DMS153 treated with DMSO at 0.1 percent for 48 hours (cell line): ENCODE data around the gene RHBDD2.
A peak's percentile ranks its signal among the peaks of the same experiment; 100 is the strongest.
"Not testable (repeated sequence)": the region's sequence is repeated elsewhere in the genome, so short reads cannot be mapped to it uniquely, and the experiment has no call there.

Experiments used
- DNase-seq: peaks from one replicate; lab custom pipeline; 2025; ENCODE audit not compliant: unreplicated experiment; lab: John Stamatoyannopoulos, UW

Gene RHBDD2

DNA sequence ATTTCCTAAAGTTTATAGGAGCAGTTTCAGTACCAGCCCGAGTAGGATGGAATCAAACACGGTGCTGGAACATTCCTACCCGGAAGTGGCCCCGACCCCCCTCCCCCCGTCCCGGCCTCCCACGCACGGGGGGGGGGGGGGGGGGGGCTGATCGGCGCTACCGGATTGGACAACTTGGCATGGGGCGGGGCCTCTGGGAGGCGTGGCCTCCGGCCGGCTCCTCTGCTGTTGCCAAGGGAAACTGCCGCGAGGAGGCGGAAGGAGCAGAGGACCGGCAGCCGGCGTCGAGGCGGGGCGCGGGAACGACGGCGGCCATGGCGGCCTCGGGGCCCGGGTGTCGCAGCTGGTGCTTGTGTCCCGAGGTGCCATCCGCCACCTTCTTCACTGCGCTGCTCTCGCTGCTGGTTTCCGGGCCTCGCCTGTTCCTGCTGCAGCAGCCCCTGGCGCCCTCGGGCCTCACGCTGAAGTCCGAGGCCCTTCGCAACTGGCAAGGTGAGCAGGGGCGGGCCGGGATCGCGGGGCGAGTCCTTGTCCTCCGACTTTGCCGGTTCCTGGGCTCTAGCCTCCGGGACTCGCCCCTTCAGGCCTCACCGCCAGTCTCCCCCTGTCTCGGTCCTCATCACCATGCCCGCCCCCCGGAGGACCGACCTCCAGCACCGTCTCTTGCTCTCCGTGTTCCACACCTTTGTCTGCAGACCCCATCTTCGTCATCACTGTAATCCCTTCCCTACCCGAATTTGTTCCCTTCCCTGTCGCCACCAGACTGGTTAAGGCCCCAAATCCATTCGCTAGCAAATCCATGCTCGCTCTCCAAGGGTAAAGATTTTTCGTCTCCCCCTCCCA lies at the start of gene RHBDD2:
TSS of gene RHBDD2 (plus strand) at position 266 of the 843 bp plus-strand sequence. CDS start at position 315, 49 bp downstream.
- peak; percentile 88 for DNase-seq

DNA sequence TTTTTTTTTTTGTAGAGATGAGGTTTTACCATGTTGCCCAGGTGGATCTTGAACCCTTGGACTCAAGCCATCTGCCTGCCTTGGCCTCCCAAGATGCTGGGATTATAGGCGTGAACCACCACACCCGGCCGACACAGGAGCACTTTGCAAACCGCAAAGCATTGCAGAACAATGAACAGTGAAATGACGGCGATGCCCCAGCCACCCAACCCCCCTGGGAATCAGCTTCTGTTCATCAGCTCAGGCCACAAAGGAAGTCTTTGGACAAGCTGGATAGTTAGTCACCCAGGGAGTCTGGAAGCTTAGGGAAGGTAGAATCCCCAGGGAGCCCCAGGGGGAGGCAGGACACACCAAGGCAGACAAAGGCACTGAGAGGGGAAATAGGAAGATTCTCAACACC lies 49.2 kb upstream of the RHBDD2 start:
- not testable (repeated sequence) for DNase-seq

DNA sequence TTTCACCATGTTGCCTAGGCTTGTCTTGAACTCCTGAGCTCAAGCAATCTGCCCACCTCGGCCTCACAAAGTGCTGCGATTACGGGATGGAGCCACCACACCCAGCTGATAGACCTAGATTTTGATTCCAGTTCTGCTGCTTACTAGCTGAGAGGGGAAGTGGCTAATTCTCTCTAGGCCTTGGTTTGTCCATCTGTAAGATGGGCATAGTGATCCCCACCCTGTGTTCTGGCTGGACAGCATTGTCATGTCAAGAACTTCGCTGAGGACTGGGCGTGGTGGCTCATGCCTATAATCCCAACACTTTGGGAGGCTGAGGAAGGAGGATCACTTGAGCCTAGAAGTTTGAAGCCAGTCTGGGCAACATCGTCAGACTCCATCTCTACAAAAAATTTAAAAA lies 47.9 kb upstream of the RHBDD2 start:
- no peak for DNase-seq

DNA sequence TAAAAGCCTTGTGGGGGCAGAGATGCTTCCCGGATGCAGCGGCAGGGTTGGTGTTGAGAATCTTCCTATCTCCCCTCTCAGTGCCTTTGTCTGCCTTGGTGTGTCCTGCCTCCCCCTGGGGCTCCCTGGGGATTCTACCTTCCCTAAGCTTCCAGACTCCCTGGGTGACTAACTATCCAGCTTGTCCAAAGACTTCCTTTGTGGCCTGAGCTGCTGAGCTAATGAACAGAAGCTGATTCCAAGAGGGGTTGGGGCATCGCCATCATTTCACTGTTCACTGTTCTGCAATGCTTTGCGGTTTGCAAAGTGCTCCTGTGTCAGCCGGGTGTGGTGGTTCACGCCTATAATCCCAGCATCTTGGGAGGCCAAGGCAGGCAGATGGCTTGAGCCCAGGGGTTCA lies 45.2 kb upstream of the RHBDD2 start:
- not testable (repeated sequence) for DNase-seq

DNA sequence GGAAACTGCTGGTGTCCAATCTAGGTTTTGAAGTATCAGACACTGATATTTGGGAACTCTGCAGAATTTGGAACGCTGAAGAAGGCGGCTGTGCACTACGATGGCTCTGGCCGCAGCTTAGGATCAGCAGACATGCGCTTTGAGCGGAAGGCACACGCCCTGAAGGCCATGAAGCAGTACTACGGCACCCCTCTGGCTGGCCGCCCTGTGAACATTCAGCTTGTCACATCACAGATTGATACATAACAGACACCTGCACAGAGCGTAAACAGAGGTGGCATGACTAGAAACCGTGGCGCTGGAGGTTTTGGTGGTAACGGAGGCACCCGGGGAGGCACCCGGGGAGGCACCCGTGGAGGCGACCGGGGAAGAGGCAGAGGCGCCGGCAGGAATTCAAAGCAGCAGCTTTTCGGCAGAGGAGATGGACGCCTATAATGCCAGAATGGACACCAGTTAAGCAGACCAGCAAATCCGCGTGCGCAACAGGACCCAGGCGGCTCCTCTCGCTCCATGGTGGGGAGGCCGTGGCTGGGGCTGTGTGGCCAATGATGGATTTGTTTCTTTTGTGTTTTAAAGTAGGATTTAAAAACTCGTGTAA lies 43.0 kb upstream of the RHBDD2 start:
- DNase-seq: no peak

DNA sequence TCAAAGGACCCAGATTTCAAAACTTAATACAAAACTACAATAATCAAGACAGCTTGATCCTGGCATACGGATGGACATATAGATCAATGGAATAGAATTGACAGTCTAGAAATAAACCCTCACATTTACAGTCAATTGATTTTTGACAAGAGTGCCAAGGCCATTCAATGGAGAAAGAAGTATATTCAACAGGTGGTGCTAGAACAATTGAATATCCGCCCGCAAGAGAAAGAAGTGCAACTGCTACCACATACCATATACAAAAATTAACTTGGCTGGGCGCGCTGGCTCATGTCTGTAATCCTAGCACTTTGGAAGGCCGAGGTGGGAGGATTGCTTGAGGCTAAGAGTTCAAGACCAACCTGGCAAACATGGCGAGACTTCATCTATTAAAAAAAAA lies 42.0 kb upstream of the RHBDD2 start:
- DNase-seq: no peak

DNA sequence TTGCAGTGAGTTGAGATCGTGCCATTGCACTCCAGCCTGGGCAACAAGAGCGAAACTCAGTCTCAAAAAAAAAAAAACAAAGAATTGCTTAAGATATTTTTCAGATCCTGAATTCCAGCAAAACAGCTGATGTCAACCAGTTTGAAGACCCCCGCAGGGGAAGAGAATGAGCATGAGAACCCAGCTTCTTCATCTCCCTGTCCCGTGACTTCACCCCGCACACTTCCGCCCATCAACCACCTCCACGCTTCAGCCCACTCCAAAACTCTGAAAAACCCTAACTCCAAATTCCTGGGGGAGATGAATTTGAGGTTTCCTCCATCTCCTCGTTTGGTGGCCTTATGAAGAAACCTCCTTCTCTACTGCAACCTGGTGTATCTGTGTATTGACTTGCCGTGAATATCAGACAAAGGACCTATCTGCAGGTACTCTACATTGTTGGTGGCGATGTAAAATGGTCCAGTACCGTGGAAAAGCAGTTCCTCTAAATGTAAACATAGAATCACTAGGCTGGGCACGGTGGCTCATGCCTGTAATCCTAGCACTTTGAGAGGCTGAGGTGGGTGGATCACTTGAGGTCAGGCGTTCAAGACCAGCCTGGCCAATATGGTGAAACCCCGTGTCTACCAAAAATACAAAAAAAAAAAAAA lies 40.4 kb upstream of the RHBDD2 start:
- not testable (repeated sequence) for DNase-seq

DNA sequence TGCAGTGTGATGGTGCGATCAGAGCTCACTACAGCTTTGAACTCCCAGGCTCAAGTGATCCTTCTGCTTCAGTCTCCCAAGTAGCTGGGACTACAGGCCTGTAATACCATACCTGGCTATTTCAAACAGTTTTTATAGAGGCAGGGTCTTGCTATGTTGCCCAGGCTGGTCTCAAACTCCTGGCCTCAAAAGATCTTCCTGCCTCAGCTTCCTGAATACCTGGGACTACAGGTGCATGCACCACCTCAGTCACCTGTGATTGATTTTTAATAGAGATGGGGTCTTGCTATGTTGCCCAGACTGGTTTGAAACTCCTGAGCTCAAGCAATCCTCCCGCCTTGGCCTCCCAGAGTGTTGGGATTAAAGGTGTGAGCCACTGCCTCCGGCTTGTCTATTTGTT lies 38.8 kb upstream of the RHBDD2 start:
- no peak for DNase-seq

DNA sequence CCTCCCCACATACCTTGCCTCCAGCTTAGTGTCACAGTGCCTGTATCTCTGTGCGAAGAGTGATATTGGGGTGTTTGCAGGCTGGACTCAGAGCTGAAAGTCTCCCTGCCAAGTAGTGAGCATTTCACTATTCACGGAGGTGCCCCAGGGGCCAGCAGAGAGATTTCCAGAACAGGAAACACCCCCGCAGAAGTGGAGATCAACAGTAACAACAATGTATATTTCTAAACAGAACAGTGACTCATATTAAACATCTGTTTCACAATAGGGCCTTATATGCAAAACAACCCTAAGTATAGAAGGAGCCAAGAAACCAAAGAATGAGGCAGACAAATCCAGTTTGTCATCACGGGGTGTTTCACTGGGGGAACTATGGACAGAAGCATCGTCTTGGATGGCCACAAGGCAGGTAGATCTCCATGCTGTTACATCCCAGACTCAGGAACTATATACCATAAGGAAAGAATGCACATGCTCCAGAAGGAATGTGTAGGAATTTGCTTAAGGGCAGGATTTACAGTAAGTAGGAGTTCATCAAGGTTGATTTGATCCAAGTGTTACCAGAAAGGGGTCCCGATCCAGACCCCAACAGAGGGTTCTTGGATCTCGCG lies 35.9 kb upstream of the RHBDD2 start:
- DNase-seq: no peak

DNA sequence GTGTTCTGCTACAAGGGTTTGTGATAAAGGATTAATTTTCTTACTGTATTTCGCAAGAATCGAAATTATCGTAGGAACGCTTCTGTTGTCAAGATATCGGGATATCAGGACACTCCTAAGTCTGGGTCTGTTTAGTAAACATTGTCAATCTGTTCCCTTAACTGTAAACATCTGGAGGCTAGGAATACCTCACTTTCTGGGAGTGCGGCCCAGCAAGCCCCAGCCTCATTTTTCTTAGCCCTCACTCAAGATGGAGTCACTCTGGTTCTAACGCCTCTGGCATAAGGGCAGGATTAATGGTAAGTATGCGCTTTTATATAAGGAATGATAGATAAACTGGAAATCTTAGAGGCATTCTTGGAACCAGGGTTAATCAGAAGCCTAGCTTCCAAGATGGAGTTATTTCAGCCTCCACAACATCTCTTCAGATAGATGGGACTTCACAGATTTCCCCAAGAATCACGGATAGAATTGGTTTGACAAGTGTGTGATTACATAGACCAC lies 35.2 kb upstream of the RHBDD2 start:
- DNase-seq: no peak

DNA sequence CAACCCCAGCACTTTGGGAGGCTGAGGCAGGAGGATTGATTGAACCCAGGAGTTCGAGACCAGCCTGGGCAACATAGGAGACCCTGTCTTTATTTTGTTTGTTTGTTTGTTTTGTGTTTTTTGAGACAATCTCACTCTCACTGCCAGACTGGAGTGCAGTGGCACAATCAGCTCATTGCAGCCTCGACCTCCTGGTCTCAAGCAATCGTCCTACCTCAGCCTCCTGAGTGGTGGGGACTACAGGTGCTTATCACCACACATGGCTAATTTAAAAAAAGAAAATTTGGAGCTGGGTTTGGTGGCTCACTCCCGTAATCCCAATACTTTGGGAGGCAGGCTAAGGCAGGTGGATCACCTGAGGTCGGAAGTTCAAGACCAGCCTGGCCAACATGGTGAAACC lies 34.7 kb upstream of the RHBDD2 start:
- DNase-seq: no peak

DNA sequence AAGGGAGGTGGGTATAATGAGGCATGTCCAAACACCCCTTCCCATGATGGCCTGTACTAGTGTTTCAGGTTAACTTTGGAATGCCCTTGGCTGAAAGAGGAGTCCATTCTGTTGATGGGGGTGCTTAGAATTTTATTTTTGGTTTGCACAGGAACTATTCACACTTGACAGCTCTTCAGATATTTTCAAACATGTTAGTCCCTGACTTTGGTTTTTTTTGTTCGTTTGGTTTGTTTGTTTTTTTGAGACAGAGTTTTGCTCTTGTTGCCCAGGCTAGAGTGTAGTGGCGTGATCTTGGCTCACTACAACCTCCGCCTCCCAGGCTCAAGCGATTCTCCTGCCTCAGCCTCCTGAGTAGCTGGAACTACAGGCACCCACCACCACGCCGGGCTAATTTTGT lies 33.7 kb upstream of the RHBDD2 start:
- DNase-seq: not testable (repeated sequence)

DNA sequence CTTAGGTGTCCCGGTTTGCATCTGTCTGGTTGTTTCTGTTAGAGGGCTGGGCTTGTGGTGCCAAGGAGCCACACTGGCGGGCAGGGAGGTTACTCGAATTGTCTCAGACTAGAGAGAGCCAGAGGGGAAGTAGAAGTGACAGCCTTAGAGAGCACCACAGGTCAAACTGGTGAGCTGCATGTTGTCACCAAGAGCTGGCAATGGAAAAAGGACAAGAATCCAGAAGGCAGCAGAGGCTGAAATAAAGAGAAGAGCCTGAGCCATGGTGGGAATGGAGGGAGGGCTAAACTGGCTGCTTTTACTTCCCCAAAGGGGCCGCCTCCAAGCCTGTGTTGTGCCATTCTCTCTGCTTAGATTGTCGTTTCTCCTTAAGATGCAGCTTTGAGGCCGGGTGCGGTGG lies 31.1 kb upstream of the RHBDD2 start:
- DNase-seq: no peak

DNA sequence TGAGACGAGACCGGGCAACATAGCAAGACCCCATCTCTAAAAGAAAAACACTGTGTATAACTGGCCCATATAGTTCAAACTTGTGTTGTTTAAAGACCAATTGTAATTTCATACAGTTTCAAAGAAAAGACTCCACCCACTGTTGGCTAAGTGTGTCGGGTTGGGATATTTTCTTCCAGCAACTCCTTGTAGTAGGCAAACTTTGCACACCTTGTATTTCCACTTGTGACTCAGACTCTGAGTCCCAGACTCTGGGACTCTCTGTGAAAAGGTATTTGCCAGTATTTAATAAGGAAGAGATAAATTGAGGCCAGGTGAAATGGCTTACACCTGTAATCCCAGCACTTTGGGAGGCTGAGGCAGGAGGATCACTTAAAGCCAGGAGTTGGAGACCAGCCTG lies 29.3 kb upstream of the RHBDD2 start:
- no peak for DNase-seq

DNA sequence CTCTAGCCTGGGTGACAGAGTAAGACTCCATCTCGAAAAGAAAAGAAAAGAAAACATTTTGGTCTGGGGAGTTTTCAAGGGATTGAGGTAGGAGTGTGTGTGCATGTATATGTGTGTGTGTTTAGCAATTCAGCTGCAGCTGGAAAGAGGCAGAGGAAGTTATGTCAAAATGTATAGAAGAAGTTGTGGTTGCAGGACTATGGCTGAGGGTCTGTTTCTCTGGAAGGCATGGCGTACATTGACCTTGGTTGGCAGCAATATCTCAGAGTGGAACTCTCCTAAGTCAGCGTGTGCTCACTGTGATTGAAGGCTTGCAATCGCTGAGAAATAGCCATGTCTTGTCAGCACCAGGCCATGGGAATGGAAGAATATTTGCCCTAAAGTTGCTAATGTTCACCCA lies 28.6 kb upstream of the RHBDD2 start:
- DNase-seq: no peak

DNA sequence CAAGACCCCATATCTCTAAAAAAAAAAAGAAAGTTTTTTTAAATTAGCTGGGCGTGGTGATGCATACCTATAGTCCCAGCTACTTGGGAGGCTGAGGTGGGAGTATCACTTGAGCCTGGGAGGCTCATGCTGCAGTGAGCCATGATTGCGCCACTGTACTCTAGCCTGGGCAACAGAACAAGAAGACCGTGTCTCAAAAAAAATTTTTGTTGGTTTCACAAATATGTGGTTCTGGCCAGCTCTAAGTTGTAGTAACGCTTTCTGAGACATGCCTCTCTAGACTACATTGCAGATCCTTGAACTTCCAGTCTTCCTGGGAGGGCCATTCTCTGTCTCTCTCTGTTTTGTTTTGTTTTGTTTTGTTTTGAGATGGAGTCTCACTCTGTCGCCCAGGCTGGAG lies 24.6 kb upstream of the RHBDD2 start:
- DNase-seq: no peak

DNA sequence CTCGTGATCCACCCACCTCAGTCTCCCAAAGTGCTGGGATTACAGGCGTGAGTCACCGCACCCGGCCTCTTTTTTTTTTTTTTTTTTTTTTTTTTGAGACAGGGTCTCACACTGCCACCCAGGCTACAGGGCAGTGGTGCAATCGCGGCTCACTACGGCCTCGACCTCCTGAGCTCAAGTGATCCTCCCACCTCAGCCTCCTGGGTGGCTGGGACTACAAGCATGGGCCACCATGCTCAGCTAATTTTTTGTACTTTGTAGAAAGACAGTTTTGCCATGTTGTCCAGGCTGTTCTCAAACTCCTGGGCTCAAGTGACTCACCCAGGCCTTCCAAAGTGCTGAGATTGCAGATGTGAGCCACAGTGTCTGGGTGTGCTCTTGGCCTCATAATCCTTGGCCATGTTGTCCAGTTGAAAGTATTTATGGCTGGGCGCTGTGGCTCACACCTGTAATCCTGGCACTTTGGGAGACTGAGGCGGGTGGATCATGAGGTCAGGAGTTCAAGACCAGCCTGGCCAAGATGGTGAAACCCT lies 24.0 kb upstream of the RHBDD2 start:
- not testable (repeated sequence) for DNase-seq

DNA sequence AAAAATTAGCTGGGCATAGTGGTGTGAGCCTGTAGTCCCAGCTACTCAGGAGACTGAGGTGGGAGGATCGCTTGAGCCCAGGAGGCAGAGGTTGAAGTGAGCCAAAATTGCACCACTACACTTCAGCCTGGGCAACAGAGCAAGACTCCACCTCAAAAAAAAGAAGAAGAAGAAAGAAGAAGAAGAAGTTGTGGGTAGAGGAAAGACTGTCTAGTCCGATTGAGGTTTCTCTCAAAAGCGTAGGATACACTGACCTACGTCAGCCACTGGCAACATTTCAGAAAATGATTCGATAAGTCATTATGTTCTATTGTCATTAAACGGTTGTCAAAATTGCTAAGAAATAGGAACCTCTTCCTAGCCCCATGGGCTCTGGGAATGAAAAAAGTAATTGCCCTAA lies 22.3 kb upstream of the RHBDD2 start:
- no peak for DNase-seq

DNA sequence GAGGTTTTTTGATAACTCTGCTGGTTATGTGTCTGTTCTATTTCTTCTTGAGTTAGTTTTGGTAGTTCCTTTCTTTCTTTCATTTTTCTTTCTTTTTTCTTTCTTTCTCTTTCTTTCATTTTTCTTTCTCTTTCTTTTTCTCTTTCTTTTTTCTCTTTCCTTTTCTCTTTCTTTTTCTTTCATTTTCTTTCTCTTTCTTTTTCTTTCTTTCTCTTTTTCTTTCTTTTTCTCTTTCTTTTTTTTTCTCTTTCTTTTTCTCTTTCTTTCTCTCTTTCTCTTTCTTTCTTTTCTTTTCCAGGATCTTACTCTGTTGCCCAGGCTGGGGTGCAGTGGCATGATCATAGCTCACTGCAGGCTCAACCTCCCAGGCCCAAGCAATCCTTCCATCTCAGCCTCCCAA lies 20.4 kb upstream of the RHBDD2 start:
- no peak for DNase-seq

DNA sequence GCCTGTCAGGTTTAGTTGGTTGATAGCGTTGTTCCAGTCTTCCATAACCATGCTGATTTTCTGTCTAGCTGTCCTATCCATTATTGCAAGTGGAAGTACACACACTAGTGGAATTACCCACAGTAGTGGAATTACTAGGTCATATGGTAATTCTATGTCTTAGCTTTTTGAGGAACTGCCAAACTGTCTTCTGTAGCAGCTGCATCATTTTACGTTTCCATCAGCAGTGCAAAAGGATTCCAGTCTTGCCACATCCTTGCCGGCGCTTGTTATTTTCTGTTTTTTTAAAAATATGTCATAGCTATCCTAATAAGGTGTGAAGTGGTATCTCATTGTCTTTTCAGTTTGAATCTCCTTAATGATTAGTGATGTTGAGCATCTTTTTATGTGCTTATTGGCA lies 17.2 kb upstream of the RHBDD2 start:
- DNase-seq: no peak

DNA sequence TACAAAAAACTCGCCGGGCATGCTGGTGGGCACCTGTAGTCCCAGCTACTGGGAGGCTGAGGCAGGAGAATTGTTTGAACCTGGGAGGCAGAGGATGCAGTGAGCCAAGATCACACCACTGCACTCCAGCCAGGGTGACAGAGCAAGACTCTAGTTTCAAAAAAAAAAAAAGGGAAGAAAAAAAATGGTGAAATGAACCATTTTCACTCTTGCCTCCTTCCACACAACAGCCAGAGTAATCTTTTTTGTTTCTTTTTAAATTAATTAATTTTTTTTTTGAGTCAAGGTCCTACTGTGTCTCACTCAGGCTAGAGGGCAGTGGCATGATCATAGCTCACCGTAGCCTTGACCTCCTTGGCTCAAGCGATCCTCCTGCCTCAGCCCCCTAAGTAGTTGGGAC lies 14.6 kb upstream of the RHBDD2 start:
- DNase-seq: not testable (repeated sequence)
